Head of caudate nucleus (tissue), 42 donors: ENCODE data around the gene FER.
"Not testable (repeated sequence)": the region's sequence is repeated elsewhere in the genome, so short reads cannot be mapped to it uniquely, and the experiment has no call there.

Experiments used
- DNase-seq, 42 donors: peaks; one replicate each; pipeline versions ENCODE4 v3.0.0 to v3.0.0-alpha.2; 2020 to 2021; ENCODE audit warnings: mixed read lengths in 7 of 42
- intact Hi-C: fragments of 100-400 bp; cut with DNase I; formaldehyde crosslinking; loops from one replicate; pipeline ENCODE4 v1.15.0; 2022

The FER gene

DNA sequence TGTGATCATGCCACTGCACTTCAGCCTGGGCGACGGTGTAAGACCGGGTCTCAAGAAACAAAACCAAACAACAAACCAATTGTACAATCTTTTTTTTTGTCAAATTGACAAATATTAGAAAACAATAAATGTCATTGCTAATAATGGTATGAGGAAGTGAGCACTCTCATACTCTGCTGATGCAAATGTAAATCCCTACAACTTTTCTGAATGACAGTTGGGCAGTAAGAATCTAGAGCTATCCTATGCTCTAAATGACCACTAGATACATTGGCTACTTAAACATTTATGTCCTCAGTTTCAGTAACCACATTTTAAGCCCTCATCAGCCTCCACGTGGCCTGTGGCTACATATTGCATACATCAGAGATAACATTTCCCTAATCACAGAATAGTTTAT is 256.2 kb downstream of the FER start:
- intact Hi-C loops, result no loop called here
- no peak for DNase-seq

DNA sequence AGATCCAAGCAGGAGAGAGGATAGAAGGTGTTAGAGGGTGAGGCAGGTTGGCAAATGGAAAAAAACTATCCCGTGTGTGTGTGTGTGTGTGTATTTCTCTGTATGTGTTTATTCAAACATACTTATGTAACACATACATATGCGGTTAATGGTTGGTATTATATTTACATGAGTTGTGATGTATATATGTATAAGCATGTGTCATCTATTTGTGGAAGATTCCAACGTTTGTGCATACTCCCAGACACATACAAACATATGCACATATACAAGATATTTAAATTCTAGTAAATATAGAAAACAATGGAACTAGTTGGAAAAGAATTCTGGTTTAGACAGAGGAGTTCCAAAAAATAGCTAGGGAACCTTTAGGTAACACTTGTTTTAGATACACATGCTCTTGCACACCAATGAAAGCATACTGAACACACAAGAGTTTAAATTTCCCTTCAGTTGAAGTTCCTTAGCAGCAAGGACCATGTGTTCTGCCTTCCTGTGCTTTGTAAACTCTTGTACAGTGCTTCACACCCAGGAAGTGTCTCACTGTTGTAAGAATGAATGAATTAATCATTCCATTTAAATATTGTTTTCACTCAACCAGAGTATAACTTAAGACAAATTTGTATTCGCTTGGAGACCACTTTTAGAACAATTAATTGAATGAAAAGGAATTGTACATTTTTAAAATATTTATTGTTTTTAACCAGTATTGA is 257.8 kb downstream of the FER start:
- no peak for DNase-seq
- intact Hi-C loops, result no loop called here

DNA sequence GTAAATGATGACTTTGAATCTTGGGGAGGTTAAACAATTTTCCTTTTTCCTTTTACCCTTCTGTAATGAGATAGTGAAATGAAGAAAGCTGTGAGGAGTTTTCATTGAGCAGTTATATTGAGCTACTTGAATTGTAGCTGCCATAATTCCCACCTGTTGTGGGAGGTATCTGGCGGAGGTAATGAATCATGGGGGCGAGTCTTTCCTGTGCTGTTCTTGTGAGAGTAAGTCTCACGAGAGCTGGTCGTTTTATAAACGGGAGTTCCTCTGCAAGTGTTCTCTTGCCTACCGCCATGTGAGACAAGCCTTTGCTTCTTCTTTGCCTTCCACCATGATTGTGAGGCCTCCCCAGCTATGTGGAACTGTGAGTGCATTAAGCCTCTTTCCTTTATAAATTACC is 258.4 kb downstream of the FER start:
- intact Hi-C loops, result no loop called here
- DNase-seq, result no peak

DNA sequence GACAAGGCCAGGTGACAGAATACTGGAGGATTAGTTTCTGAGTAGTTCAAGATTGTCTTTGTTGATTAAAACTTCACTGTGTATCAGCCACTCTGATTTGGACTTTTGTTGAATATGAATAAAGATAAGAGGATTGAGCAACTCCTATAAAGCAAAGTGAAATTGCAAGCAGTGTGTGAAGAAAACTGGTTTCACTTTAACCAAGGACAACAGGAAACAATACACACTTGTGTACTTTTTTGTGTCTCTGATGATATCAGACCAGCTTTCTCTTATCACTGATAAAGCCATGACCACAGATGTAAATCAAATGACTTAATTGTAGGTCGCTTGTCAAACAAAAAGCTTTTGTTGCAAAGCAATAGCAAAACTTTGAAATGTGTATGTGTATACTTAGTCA is 268.6 kb downstream of the FER start:
- DNase-seq, result no peak
- intact Hi-C loops, result no loop called here

DNA sequence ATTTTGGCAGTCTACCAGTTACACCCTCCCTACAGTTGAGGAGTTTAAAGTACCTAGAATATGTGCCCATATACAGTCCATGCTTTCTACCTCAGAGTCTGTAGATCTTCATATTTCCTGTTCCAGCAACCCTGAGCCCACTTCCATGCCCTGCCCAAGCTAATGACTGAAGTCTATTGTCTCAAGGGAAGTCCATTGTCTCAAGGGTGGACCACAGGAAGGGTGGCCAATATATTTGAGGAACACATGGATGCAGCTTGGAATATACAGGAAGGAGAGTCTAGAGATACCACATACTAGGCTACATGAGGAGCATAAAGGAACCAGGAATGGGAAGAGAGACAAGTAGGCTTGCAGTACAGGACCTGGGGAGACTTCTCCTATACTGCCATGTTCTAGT is 274.4 kb downstream of the FER start:
- DNase-seq, result no peak
- intact Hi-C loops, result no loop called here

DNA sequence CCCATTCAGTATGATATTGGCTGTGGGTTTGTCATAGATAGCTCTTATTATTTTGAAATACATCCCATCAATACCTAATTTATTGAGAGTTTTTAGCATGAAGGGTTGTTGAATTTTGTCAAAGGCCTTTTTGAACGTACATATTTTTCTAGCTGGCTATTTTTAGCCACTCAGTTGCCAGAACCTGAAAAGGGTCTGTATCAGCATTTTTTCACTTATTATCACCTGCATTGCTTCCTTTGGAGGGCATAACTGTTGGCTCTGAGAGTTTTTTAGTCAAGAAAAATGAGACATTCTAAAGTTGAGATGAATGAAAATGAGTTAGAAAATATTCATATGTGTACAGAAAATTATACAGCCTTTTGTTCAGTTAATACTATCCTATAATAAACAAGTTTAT is 278.0 kb downstream of the FER start:
- intact Hi-C loops, DNase-seq: not testable (repeated sequence)

DNA sequence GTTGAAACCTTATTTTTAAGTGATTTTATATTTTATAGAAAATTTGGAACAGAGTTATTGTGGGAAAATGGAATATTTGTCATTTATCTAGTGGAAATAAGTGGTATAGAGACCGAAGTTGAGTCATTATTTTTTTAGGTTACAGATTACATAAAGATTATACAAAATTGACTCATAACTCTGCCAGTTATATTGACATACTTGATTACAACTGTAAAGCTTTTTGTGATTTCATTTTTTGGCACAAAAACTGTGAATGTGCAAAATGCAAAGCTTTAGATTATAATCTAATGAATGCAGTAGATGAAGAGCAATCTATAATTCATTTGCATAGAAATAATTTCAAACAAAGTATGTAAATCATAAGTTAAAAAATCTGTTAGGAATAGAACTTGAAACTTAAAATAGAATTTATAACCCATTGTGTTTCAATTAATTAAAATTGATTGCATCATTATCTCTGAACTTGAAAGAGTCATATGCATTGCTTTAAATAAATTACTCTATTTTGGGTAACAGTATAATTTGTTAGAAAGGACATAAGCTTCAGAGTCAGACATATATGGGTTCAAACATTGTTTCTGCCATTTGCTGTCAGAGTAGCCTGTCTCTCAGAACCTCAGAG is 280.4 kb downstream of the FER start:
- intact Hi-C loops, result no loop called here
- DNase-seq, result no peak

DNA sequence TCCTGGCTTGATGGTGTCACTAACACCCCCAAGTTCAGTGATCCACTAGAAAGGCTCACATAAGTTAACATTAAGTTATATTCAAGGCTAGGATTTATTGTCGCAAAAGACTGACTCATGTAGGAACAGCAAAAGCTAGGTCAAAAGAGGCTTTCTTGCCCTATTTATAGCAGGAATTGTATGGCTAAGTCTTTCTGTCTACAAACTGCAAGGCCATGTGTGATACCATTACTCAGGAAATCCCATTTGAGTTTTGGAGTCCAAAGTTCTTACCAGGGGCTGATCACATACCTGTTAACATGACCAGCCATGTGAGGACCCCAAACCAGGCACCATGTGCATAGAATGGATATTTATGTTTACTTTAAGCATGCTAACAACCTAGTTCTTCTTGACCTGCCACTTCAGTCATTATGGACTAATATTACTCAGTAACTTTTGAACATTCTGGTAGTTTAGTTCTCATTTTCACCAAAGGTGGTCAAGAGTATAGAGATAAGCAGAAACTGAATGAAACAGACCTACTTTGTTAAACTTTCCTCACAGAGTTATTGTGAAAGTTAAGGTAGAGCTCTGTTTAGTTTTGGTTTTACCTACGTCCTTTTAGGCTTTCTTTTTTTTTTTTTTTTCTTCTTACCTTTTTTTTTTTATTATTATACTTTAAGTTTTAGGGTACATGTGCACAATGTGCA is 281.1 kb downstream of the FER start:
- intact Hi-C loops, result no loop called here
- DNase-seq, result no peak

DNA sequence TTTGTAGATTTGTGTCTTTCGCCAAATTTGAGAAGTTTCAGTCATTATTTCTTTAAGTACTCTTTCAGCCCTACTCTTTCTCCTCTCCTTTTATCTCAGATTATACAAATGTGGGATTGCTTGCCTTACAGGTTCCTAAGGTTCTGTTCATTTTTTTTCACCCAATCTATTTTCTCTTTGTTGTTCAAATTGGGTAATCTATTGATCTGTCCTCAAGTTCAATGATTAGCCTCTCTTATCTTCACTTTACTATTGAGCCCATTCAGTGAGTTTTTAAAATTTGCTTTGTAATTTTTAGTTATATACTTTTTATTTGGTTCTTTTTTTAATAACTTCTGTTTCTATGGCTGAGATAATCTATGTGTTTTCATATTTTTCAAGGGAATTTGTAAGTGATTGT is 282.1 kb downstream of the FER start:
- no peak for DNase-seq
- intact Hi-C loops, result no loop called here

DNA sequence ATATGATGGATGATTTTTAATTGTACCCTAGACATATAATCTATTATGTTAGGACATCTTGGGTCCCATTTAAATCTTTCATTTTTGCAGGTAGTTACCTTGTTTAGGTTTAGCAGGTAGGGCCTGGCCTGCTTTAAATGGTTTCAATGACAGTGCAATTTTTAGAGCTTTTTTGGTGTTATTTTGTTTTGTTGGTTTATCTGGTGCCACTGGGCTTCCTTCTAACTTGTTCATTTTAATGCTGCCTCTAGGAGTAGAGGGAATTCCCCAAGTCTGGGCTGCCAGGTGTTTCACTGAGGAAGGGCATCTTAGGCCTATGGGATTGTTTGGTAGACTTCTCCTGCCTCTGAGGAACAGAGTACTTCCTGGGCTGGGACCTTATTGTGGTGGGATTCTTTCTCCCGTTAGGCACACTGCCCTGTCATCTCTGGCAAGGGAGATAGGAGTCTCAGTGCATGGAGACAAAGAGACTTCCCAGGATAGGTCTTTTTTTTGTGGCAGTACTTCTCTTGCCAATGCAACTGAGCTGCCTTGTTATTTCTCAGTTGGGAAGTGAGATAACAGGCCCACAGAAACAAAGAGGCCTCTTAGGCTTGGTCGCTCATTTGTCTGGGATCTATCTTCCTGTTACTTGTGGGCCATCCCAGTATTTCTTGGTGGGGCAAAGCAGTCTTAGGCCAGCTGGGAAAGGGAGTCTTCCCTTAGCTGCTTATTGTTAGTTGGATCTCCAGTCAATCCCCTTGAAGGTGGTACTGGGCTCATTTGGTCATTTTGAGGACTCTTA is 282.9 kb downstream of the FER start:
- intact Hi-C loops, result no loop called here
- no peak for DNase-seq

DNA sequence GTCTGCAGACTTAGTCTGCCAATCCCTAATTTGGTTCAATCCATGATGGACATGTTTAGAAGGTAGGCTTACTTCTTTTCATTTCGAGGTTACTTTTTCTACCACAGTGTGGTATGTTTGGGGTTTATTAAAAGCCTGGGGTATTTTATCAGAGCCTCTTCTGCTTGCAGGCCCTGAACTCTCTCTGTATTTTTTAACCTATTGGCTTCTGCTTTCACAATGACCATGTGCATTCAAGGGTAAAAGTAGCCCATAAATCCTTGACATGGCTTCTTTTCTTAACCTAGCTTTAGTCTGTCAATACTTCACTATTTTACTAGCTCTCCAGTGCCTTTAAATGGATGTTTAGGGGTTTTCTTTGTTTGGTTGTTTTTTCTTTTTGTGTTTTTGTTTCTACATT is 286.6 kb downstream of the FER start:
- no peak for DNase-seq
- intact Hi-C loops, result no loop called here

DNA sequence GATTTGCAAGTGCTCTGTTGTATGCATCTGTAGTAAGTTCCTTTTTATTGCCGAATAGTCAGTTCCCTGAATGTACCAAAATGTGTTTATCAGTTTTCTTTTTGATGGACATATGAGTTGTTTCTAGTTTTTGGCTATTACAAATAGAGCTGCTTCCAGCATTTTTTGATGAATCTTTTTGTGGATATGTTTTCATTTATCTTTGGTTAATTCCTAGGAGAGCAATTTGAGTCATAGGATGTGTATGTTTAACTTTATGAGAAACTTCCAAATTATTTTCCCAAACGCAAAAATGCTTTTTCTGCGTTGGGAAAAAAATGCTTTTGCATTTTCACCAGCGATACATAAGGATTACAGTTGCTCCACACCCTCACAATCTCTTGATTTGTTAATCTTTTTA is 287.7 kb downstream of the FER start:
- DNase-seq, result no peak
- intact Hi-C loops, result no loop called here

DNA sequence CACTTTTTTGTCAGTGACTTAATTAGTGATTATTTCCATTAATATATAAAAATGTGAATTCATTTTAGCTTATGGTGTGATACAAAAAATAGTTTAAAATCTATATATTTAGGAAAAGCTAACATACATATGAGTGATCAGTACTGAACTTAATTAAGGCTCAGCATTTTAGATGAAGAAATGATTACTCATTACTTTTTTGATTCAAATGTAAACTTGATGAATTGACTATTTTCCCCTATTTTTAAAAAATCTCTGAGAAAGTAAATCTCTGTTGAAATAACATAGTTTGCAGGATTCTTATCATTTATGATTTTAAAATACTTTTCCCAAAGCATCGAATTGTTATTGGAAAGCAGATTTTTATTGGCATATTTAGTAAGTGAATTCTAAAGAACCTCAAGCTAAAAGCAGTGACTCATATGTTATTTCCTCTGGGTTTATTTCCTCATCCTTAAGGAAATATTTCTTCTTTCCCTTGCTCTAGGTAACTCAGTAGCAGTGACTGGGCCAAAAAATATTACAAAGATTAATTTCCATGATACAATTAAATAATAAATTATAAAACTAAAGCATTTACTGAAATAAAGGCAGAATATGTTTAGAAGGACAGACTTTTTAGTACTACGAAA is 290.6 kb downstream of the FER start:
- intact Hi-C loops, result no loop called here
- DNase-seq, result no peak

DNA sequence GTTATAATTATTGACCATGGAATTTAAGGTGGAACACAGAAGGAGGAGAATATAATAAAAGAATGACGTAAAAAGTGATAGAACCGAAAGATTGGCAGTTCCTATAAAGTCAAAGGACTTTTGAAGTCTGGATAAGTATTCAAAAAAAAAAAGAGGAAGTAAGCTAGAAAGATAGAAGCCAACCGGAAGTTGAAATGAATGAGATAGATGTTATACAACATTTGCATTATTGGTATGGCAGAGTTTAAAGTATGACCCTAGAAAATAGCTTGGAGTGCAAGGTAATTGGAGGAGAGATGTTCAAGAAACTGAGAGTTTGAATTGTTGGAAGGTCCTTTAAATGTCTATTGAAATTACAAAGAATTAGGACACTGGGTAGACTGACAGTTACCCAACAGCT is 293.6 kb downstream of the FER start:
- DNase-seq, result no peak
- intact Hi-C loops, result no loop called here

DNA sequence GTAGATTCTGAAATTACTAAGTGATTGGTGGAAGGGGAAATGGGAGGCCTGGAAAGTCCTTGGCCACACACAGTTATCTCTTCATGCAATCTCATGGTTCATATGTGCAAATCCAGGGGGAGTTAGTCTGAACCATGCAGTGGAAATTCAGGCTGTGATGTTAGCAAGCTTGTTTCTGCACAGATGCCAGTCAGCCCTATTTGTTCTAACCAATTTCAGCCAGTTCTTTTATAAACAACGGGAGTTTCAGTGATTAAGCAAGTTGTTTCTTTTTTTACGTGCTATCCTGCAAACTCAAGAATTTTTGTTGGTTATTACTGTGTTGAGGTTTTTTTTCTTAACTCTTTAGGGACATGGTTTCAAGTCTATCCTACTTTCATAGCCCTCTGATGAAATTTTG is 298.0 kb downstream of the FER start:
- DNase-seq, result no peak
- intact Hi-C loops, result no loop called here

DNA sequence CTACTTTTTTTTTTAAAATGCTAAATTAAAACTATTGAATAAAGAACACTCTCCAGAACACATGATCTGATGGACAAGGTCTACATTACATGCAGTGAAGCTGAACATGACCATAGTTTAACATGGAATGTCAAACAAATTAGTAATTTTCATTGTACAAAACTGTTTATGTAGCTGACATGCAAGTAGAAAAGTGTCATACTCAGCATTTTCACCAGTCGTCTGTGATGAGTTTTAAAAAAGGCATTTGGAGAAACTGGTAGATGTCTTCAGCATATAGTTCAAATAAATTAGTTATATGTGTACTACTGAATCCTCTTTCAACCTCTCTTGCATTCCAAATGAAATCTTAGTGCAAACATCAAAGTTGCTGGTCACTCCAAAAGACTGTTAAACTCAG is 301.9 kb downstream of the FER start:
- intact Hi-C loops, result no loop called here
- no peak for DNase-seq

DNA sequence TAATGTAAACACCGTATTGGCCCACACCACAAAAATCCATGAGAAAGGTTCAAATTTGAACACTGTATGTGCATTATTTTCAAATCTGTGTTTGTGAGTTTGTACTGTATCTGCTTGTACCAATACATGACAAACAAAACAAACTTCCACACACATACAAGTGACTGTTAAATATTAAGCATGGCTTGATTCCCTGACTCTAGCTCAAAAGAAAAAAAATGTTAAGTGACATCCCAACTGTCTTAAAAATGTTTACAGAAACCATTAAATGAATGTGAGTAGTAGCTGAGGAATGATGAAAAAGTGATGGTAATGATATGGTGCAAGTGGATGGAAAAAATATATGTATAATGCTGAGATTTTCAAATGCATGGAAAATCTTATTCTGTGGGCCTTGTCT is 302.6 kb downstream of the FER start:
- intact Hi-C loops, DNase-seq: not testable (repeated sequence)

DNA sequence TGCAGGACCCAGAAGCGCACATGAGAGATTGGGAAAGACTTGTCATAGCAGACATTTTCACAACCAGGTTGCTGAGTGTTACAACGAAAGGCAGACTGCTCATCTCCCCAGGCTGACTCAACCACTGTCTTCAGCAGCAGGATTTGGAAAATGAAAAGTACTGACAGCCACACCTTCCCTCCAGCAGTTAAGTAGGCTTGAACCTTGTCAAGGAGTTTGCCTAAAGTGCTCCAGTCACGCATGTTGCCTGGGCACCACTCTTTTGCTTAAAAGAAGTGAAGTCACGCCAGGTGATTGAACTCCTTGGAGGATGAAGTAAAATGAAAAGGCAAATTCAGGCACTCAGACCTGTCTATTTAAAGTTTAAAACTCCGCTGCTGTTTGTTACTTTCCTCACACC is 304.5 kb downstream of the FER start:
- intact Hi-C loops, result not testable (repeated sequence)
- DNase-seq, result peak in 21 of 42 donors; percentile 1 to 63 (median 19)

DNA sequence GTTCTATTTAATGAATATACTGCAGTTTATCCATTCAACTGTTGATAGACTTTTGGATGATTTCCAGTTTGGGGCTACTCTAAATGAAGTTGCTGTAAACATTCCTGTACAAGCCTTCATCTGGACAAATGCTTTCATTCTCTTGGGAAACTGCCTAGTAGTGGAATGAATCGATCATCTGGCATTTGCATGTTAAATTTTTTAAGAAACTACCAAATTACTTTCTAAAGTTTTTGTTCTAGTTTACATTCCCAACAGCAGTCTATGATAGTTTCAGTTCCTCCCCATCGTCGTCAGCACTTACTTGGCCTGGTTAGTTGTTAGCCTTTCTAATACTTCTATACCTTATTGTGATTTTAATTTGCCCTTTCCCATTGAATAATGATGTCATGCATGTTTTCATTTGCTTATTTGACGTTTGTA is 306.3 kb downstream of the FER start:
- no peak for DNase-seq
- intact Hi-C loops, result no loop called here
